NCI-H2196 (cell line): Measurements from ENCODE around the gene C4orf50.
"Not testable (repeated sequence)": the region's sequence is repeated elsewhere in the genome, so short reads cannot be mapped to it uniquely, and the experiment has no call there.

ENCODE experiments used
- DNase-seq: peaks from one replicate; lab custom pipeline; 2025; ENCODE audit not compliant: unreplicated experiment; lab: John Stamatoyannopoulos, UW

The C4orf50 gene

DNA sequence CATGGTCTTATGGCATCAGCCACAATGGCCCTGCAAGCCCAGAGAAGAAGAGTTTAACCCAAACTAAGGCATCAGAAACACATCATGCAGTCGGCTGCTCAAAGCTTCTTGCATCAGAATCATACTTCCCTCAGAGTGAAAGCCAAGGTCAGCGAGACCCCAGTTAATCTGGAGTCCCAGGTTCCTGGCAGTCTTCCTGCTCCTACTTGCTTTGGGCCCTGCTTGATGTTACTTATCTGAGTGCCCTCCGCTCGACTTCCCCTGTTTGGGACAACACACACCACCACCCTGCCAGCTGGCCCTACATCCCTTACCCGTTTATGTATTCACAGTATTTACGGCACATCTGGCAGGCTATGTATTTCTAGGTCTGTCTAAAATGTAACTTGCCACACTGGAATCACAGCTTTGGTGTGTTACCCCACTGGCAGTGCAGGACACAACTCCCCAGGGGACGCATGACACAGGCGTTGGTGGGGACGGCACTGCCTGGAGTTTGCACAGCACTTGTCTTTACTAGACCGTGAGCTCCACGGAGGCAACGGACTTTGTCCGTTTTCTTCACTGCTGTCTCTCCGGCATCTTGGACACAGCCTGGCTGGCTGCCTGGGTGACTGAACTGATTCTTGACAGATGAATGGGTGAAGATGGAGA is 148.1 kb downstream of the C4orf50 start:
- no peak for DNase-seq

- DNase-seq = no peak
Measured at GRCh38 chr4:5867866-5868265, 150.4 kb downstream of the C4orf50 start.

- no peak for DNase-seq
Measured at GRCh38 chr4:5866841-5867813, 151.1 kb downstream of the C4orf50 start.

GRCh38 chr4:5865896-5866599 is 152.2 kb downstream of the C4orf50 start:
- no peak for DNase-seq

- peak; percentile 59 for DNase-seq
Measured at GRCh38 chr4:5863461-5864113, 154.6 kb downstream of the C4orf50 start.

GRCh38 chr4:5858020-5858769 is 160.0 kb downstream of the C4orf50 start:
- DNase-seq = no peak

DNA sequence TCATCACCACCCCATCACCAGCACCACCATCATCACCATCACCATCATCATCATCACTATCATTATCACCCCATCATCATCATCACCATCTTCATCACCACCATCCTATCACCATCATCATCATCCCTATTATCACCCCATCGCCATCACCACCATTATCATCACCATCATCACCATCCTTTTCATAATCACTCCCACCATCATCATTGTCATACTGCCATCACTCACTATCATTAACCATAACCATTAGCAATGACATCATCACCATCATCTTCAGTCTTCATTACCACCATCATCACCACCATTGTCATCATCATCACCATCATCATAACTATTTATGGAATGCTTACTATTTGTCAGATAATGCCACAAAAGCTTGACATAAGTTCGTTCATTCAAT is 161.0 kb downstream of the C4orf50 start:
- no peak for DNase-seq

GRCh38 chr4:5856362-5856761 is 161.9 kb downstream of the C4orf50 start:
- not testable (repeated sequence) for DNase-seq

GRCh38 chr4:5854929-5855328 is 163.3 kb downstream of the C4orf50 start:
- no peak for DNase-seq

DNA sequence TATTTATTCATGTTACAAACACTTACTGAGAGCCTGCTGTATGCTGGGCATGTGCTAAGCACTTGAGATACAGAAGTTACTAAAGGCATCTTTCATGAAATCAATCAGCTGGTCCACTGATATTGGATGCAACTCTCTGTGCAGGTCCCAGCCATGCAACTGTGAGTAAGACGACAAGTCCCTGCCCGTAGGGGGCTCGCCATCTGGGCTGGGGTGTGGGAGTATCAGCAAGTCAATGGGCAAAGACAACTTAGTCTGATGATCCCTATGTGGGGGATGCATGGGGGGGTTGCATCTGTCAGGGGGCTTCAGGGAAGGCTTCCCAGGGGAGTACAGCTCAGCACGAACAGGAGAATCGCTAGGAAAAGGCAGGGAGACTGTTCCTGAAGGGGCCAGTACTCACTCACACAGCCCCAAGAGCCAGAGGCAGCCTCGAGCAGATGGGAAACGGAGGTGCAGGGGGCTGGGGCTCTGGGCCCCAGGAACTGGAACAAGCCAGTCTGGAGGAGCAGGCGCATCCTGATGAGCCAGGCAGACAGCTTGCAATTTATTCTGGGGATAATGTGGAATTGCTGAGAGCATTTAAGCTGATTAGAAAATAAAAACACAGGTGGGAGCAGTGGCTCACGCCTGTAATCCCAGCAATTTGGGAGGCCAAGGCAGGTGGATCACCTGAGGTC is 165.6 kb downstream of the C4orf50 start:
- no peak for DNase-seq

- DNase-seq = no peak
Measured at GRCh38 chr4:5851637-5852301, 166.5 kb downstream of the C4orf50 start.
